ENCODE results near the gene HOXA6.

HOXA6 gene

DNA sequence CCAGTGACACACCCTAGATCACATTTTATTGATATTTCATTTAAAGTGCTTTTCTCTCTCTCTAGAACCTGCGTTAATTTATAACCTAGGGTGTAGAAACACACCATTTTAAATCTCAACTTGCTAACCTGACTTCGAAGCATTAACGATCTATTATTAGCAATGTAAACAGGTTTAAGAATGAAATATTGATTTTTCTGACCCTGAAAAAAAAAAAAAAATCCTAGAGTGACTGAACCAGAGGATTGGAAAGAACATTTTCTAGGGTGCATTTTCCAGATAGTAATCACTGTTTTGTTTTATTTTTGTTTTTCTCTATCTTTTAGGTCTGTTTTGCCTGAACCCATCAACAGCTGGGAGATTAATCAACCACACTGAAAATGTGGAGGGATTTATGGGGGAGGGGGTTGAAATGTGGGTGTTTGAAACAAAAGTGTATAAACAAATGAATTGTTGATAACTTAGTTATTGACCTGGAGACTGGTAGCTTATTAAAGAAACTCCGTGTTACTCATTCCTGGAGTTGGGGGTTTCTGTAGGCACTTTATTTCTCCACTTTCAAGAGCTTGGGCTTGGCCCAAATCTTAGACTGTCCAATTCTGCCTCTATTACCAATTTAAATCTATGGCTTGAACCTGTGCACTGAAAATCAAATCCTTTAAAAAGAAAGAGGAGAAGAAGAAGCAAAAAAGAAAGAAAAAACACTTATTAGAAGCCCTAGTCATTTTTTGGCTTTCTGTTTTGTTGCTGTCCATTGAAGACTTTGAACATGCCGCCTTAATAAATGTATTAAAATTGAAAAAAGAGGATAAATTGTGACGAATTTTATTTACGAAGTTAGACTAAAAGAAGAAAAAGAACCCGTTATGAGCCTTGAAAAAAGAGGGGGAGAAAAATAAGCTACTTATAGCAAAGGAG, 47.9 kb downstream of the HOXA6 start:
- DNase-seq: no peak

DNA sequence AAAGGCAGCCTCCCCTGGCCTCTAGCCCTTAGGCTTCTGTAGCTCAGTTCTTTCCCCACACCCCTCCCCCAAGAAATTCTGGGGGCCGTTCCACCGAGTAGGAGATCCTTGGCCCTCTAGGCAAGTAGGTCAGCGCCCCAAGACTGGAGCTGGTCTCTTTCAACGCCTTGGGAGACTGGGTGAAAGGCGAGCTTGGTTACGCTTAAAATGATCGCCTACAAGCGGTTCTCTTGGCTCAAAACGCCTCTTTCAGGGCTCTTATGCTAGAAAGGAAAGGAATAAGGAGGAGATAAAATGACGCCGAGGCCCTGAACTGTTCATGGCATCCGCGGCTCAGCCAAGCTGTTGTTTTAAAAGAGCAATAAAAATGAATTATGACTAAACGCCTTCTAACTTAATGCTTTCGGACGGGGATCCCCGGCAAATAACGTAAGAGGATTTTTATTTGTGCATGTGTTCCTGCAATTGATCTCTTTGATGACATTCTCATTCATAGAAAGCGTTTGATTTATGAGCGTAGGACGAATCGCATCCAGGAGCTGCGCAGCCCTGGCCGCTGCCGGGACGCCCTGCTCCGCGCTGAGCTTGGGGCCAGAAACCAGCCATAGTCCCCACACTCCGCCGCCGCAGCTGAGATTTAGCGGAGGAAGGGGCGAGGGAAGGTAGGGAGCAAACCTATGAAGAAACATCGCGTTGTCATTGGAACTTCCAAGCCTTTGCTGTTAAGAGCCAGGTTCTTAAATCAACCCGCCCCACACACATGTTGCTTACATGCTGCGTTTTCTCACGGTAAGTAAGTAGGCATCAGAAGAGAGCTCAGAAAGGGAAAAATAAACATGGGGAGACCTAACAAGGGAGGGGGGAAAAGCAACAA, 48.8 kb downstream of the HOXA6 start:
- DNase-seq: no peak

DNA sequence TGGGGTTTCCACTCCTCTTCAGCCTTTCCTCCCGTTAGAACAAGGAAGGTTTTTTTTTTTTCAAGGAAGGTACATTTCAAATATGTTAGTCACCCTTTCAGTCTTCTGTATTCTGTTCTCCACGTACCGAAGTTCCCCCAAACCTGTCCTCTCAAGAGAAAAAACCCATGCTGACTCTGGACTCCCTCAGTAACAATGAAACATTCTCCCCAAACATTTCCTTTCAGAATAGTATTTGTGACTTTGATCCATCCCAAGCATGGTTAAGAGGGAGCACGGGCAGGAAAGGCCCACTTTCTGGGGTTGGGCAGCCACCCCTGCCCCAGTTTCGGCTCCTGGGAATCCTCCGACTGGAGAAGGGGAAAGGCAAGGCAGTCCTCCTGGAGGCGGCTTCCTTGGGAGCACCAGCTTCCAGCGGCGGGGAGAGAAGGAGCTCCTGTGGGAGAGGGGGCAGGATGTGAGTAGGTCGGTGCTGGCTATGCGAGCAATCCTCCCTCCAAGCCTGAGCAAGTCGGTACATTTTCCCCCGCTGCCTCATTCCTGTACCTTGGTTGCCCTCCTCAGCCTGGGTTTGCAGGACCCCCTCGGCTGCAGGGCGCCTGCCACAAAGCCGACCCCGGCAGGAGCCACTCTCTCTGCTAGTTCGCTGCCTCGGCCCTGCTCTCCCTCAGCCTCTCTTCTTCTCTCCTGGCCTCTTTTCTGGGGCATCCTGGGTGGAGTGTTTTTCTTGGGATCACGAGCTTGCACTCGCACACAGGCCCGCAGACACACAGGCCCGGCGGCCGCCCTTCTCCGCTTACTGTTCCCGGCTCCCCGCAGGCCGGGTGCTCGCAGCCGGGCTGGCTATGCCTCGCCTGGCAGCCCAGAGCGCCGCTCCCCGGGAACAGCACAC, 49.6 kb downstream of the HOXA6 start:
- no peak for DNase-seq

DNA sequence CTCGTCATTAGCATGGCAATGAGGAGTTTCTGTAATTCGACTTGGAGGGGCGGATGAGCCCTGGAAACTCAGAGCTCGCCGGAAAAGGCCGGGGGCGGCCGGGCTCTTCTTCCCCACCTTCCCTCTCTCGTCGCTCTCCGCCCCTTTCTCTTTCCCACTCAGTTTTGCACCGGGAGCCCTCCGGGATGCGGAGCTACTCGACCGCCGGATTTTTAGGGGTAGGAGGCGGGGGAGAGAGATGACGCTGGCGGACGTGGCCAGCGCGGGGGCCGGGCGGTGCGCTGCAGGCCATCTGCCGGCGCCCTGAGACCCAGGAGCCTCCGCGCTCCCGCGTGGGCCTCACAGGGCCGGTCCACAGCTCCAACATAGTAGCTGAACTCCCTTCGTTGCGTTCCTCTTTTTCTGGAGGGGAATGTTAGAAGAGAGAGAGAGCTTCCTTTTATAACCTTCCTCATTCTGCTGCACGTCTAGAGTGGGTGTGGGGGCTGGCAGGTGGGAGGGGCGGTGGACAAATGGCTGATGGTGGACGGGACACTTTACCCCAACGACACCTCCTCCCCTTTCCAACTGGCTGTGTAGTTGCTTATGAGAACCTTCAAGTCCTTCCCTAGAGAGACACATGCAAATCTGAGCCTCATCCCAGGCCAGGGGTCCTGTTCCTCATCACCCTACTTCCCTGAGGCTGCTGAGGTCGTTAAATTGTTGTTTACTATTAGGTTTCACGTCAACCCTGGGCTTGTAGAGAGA, 50.6 kb downstream of the HOXA6 start:
- DNase-seq: no peak

DNA sequence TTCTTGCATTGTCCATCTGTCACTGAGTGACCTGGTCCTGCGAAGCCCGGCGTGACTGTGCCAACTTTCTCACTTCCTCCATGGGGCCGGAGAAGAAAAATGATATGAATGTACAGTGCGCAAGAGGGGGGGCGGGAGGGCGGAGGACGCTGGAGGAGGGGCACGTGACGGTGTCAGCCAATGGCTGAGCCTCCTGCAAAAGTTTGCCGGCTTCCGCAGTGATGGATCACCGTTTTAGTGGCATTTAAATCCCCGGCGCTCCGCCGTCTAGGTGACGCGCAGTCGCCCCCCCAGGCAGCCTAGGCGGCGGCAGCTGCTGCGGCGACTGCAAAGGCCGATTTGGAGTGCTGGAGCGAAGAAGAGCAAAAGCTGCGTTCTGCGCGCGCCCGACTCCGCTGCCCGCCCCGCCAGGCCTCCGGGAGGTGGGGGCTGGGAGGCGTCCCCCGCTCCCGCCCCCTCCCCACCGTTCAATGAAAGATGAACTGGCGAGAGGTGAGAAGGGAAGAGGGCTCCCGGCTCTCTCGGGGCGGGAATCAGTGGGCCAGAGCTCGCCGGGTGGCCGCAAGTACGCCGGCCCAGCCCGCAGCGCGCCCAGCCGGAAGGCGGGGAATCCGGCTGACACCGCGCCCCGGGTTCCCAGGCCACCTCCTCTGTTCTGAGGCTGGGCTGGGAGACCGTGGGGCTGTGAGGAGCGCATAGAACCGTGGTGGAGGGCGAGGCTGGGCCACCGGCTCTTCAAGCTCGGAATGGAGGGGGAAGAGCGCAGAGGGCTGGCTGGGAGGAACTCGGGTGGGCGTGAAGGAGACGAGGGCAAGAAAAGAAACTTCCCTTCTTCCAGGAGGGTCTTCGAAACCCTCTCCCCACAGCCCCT, 51.4 kb downstream of the HOXA6 start, which contains the start of gene HOXA1:
TSS of gene HOXA1 (minus strand) at position 104 of the 871 bp plus-strand sequence. CDS start at position 16, 88 bp downstream.
- peak in 6 of 51 donors; percentile 4 to 17 (median 10) for DNase-seq
